Coronary artery (tissue), 2 donors: ENCODE measurements around the gene VEPH1.

Source experiments
- DNase-seq: peaks from one replicate; pipeline ENCODE4 v3.0.0-alpha.2; 2017; ENCODE audit warnings: low spot score
- H3K27ac ChIP-seq, 2 donors: fragments of 200-600 bp; sonication (generic); one replicate each; pipeline ENCODE4 v1.5.1; 2016 to 2019
- H3K4me3 ChIP-seq: fragments of 200-600 bp; sonication (generic); 2 replicates; pipeline ENCODE4 v1.5.1; 2016; ENCODE audit warnings: mild to moderate bottlenecking, moderate library complexity
- TF ChIP-seq, protein P1 (sequence below): fragments of 200-600 bp; sonication (generic); IDR thresholded peaks from one replicate; pipeline ENCODE4 v1.5.1; 2019; ENCODE audit warnings: antibody characterized with exemption

VEPH1 gene

DNA sequence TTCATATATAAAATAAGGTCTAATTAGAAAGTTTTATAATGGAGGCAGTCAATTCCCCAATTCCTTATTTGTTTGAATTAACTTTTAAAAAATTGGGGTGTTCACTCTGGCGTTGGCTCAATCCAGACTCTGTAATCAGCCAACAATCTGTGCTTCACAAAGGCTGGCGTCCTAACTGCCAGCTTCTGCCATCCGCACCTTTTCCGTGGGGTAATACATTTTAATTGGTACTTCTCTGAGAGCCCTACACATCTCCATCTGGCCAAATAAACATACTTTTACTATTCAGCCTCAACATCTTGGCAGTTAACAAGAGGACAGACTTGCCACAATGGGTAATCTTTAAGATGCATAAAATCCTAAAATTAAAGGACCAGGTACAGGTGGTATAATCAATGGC, 218.1 kb downstream of the VEPH1 start:
- no peak overlapping the region for H3K4me3 ChIP-seq
- TF ChIP-seq, protein P1, sequence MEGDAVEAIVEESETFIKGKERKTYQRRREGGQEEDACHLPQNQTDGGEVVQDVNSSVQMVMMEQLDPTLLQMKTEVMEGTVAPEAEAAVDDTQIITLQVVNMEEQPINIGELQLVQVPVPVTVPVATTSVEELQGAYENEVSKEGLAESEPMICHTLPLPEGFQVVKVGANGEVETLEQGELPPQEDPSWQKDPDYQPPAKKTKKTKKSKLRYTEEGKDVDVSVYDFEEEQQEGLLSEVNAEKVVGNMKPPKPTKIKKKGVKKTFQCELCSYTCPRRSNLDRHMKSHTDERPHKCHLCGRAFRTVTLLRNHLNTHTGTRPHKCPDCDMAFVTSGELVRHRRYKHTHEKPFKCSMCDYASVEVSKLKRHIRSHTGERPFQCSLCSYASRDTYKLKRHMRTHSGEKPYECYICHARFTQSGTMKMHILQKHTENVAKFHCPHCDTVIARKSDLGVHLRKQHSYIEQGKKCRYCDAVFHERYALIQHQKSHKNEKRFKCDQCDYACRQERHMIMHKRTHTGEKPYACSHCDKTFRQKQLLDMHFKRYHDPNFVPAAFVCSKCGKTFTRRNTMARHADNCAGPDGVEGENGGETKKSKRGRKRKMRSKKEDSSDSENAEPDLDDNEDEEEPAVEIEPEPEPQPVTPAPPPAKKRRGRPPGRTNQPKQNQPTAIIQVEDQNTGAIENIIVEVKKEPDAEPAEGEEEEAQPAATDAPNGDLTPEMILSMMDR: no peak
- H3K27ac ChIP-seq: no peak overlapping the region
- no peak for DNase-seq

DNA sequence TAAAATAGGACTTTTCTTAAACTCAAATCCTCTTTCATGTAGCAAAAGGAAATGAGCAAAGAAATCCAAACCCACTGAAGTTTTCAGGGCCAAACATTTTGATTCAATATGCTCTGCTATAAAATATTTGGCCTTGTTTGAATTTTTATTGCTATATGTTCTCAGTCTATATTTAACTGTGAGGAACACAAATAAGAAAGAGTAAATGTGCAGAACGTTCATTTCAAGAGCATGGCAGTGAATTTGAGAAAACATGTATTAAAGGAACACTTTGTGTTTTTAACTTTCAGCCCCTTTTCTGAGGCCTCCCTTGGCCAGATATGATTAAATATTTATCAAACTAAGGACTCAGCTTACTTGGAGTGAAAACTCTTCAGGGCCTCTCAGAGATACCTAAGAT, 218.5 kb downstream of the VEPH1 start:
- no peak for DNase-seq
- H3K27ac ChIP-seq: no peak overlapping the region
- no peak overlapping the region for H3K4me3 ChIP-seq
- TF ChIP-seq, protein P1: no peak

DNA sequence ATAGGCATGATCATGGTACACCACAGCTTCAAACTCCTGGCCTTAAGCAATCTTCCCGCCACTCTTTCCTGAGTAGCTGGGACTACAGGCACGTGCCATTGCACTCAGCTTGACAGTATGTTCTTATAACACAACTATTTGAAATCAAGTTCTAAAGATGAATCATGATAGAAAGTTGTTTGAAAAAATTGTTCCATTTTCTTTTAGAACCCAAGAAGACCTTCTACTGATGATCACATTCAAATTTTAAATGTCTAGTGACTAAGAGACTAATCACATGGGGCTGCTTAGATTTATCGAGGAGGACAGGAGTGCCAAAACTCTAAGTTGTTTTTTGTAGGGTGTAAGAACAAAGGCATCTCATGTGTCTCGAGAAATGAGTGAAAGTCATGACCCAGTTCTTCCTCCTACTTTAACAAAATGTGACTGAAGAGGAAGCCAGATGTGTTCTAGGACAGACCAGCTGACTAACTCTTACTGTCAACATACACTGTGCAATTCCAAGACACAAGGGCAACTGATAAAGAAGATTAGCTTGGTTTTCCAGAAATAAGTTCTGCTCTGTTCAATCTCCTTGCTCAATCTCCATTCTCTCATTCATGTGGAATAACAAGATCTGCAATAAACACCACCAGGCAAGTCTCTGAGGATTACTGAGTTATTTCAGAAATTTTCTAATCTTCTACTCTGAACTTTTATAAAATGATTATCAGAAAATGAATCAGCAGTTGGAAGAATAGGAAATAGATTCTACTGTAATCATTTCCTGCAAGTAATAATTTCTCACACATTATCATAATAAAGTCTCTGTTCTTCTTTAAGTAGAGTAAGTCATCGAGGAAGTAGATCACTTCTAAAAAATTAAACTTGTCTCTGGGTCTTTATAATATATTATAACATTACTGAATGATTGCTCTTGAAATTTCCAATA, 220.7 kb downstream of the VEPH1 start:
- TF ChIP-seq, protein P1: no peak
- Histone ChIP-seq H3K27ac (peak overlapping the region in 1 of 2 donors; percentile 65), H3K4me3 (no peak overlapping the region)
- DNase-seq: no peak

DNA sequence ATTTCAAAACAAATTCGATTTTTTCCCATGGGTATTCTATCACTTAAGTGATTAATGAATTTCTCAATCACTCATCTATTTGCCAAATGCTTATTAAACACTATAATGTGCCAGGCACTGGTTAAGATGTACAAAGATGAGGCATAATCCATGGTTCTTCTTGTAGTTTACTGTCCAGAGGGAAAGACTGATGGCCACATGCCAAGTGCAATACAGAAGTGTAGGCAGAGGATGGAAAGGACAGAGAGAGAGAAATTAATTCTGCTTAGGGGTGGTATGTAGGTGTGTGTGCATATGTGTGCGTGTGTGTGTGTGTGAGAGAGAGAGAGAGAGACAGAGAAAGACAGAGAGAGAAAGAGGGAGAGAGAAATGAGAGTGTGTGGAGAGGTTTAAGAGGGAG, 222.4 kb downstream of the VEPH1 start:
- Histone ChIP-seq H3K27ac (no peak overlapping the region), H3K4me3 (no peak overlapping the region)
- TF ChIP-seq, protein P1: no peak
- DNase-seq: no peak

DNA sequence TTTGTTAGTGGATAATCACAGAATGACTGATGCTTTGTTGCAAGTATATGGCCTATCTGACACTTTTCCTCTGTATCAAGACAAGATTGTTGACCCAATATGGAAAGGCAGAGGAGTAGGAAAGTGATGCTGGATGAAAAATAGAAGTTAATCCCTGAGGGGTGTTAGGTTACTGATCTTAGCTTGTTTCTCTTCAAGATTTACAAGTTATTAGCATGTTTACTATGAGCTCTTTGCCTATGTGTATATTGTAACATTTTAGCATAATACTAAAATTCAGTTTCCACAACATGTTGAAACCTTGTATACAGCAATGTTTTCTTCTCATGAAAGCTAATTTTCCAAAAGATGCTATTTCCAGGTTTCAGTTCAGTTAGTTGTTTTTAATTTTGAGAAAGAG, 222.9 kb downstream of the VEPH1 start:
- H3K27ac ChIP-seq: no peak overlapping the region
- DNase-seq: no peak
- no peak overlapping the region for H3K4me3 ChIP-seq
- TF ChIP-seq, protein P1: no peak

DNA sequence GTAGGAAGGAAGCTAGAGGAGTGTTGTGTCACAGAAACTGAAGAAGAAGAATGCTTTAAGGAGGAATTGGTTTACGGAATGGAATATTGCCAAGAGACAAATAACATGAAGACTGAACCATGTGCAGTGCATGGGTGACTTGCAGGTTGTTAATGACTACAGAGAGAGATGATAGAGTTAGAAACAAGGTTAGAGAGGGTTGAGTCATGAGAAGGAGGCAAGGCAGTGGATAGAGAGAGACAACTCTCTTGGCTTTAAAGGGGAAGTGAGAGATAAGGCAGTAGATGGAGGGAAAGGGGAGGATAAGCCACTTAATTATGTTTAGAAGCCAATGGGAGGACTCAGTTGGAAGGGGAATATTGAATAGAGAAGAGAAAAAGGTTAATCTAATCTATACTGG, 224.0 kb downstream of the VEPH1 start:
- H3K27ac ChIP-seq: no peak overlapping the region
- H3K4me3 ChIP-seq: no peak overlapping the region
- no peak for DNase-seq
- TF ChIP-seq, protein P1: no peak

DNA sequence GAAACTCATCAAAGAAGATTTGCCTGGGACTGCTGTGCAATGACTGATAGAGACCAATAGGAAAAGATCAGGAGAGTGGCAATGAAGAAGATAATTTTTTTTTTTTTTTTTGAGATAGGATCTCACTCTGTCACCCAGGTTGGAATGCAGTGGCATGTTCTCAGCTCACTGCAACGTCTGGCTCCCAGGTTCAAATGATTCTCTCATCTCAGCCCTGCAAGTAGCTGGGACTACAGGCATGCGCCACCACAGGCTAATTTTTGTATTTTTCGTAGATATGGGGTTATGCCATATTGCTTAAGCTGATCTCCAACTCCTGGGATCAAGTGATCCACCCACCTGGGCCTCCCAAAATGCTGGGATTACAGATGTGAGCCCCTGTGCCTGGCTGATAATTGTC, 226.4 kb downstream of the VEPH1 start:
- no peak for DNase-seq
- H3K27ac ChIP-seq: no peak overlapping the region
- TF ChIP-seq, protein P1: no peak
- H3K4me3 ChIP-seq: no peak overlapping the region
